Measurements from ENCODE around the gene PRPF19. TPM values are rescaled to one million over a fixed set of nuclear protein-coding genes. Genes with fewer than 3 reads are reported as not detected.

The PRPF19 gene
- total RNA-seq, 1 experiment from 2014 or later, result 128 TPM

GRCh38 chr11:60950024-60950423, 43.6 kb upstream of the PRPF19 start:
- CTCF ChIA-PET, result interaction anchor here (0.5 kb wide), 1 partner anchor 150 kb away, joined by 3 read pairs; no protein-coding TSS in a partner anchor
- peaks cover 8% of the 10 kb centered on the region for H3K4me1 Mint-ChIP-seq (ENCODE audit: low read depth, unreplicated experiment)
- peaks cover 4% of the 10 kb centered on the region for H3K36me3 Mint-ChIP-seq (ENCODE audit: insufficient read depth, unreplicated experiment)
- intact Hi-C loops (cut with micrococcal nuclease; ENCODE audit: unreplicated experiment), result no loop called here
- H3K27ac Mint-ChIP-seq (ENCODE audit: unreplicated experiment), result no peak overlapping the region
- TF ChIP-seq CTCF (IDR thresholded peaks at IDR 0.05; ENCODE audit: unreplicated experiment), result no peak
- no peak for DNase-seq
- no TSS peak for BruUV-seq (replicated peaks)
- H3K4me3 Mint-ChIP-seq (ENCODE audit: low read depth, unreplicated experiment), result no peak overlapping the region
- no peaks in the 10 kb centered on the region for H3K9me3 Mint-ChIP-seq (ENCODE audit: low read depth, unreplicated experiment)
- no peaks in the 10 kb centered on the region for H3K27me3 Mint-ChIP-seq (ENCODE audit: unreplicated experiment)

DNA sequence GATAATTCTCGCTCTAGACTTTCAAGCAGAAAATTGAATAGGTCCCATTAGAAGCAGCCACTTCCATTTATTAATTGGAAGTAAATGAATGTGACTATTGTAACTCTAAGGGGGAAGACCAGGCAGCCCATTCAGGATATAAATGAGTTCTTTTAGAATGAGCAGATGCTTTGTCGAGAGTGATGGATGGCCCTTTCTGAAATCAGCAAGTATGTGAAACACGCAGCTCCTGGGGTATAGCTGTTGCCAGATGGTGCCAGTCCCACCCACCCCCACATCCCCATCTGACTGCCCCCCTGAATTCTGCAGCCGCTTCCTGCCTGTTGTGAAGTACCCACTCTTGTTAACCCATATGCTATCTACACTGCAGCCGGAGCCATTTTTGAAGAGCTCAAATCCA, 41.9 kb upstream of the PRPF19 start:
- TF ChIP-seq CTCF (IDR thresholded peaks at IDR 0.05; ENCODE audit: unreplicated experiment), result no peak
- Mint-ChIP-seq H3K4me1 (ENCODE audit: low read depth, unreplicated experiment) (peaks cover 10% of the 10 kb centered on the region), H3K36me3 (ENCODE audit: insufficient read depth, unreplicated experiment) (peaks cover 4% of the 10 kb centered on the region), H3K9me3 (ENCODE audit: low read depth, unreplicated experiment) (no peaks in the 10 kb centered on the region), H3K4me3 (ENCODE audit: low read depth, unreplicated experiment) (no peak overlapping the region), H3K27ac (ENCODE audit: unreplicated experiment) (no peak overlapping the region), H3K27me3 (ENCODE audit: unreplicated experiment) (no peaks in the 10 kb centered on the region)
- no TSS peak for BruUV-seq (replicated peaks)
- intact Hi-C loops (cut with micrococcal nuclease; ENCODE audit: unreplicated experiment), result no loop called here
- CTCF ChIA-PET, result no interaction called here
- no peak for DNase-seq

DNA sequence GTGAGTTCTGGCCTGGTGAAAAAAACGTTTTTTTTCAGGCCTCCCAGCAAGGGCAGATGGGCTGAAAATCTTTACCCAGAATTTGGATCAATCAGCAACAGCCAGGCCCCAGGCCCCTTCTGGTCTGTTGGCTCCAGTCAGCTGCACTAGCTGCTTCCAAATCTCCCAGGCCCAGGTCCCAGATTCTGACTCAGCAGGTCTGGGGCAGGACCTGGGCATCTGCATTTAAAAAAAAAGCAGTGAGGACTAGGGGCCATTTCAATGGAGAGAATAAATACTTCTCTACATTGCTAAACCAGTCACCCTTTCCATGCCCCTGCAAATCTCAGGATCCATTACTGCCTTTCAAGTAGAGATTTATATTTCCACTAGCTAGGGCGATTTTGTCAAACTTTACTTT, 41.3 kb upstream of the PRPF19 start:
- no peaks in the 10 kb centered on the region for H3K9me3 Mint-ChIP-seq (ENCODE audit: low read depth, unreplicated experiment)

GRCh38 chr11:60946601-60947264, 40.3 kb upstream of the PRPF19 start:
- H3K27ac Mint-ChIP-seq (ENCODE audit: unreplicated experiment), result no peak overlapping the region
- no peak for TF ChIP-seq CTCF (IDR thresholded peaks at IDR 0.05; ENCODE audit: unreplicated experiment)
- CTCF ChIA-PET, result no interaction called here
- no peaks in the 10 kb centered on the region for H3K27me3 Mint-ChIP-seq (ENCODE audit: unreplicated experiment)
- BruUV-seq (replicated peaks), result no TSS peak
- H3K36me3 Mint-ChIP-seq (ENCODE audit: insufficient read depth, unreplicated experiment), result no peaks in the 10 kb centered on the region
- H3K4me1 Mint-ChIP-seq (ENCODE audit: low read depth, unreplicated experiment), result peaks cover 12% of the 10 kb centered on the region
- intact Hi-C loops (cut with micrococcal nuclease; ENCODE audit: unreplicated experiment), result no loop called here
- DNase-seq, result no peak
- H3K9me3 Mint-ChIP-seq (ENCODE audit: low read depth, unreplicated experiment), result no peaks in the 10 kb centered on the region
- no peak overlapping the region for H3K4me3 Mint-ChIP-seq (ENCODE audit: low read depth, unreplicated experiment)

More for the DNA sequence above, 41.3 kb upstream of the PRPF19 start:
- intact Hi-C loops (cut with micrococcal nuclease; ENCODE audit: unreplicated experiment), result no loop called here
- CTCF ChIA-PET, result no interaction called here
- TF ChIP-seq CTCF (IDR thresholded peaks at IDR 0.05; ENCODE audit: unreplicated experiment), result no peak
- no TSS peak for BruUV-seq (replicated peaks)
- H3K4me3 Mint-ChIP-seq (ENCODE audit: low read depth, unreplicated experiment), result no peak overlapping the region
- H3K36me3 Mint-ChIP-seq (ENCODE audit: insufficient read depth, unreplicated experiment), result peaks cover 4% of the 10 kb centered on the region
- H3K27me3 Mint-ChIP-seq (ENCODE audit: unreplicated experiment), result no peaks in the 10 kb centered on the region
- no peak overlapping the region for H3K27ac Mint-ChIP-seq (ENCODE audit: unreplicated experiment)
- DNase-seq, result no peak
- peaks cover 15% of the 10 kb centered on the region for H3K4me1 Mint-ChIP-seq (ENCODE audit: low read depth, unreplicated experiment)
